GM19372 (cell line): Measurements from ENCODE around the gene ATP1B3.
"Not testable (repeated sequence)": the region's sequence is repeated elsewhere in the genome, so short reads cannot be mapped to it uniquely, and the experiment has no call there.

ENCODE experiments used
- ATAC-seq: cut with Tn5 transposase; IDR thresholded peaks from one replicate; pipeline ENCODE4 v1.9.1; 2021; ENCODE audit warnings: mild to moderate bottlenecking, low read depth, moderate library complexity; ENCODE audit not compliant: unreplicated experiment

The ATP1B3 gene

DNA sequence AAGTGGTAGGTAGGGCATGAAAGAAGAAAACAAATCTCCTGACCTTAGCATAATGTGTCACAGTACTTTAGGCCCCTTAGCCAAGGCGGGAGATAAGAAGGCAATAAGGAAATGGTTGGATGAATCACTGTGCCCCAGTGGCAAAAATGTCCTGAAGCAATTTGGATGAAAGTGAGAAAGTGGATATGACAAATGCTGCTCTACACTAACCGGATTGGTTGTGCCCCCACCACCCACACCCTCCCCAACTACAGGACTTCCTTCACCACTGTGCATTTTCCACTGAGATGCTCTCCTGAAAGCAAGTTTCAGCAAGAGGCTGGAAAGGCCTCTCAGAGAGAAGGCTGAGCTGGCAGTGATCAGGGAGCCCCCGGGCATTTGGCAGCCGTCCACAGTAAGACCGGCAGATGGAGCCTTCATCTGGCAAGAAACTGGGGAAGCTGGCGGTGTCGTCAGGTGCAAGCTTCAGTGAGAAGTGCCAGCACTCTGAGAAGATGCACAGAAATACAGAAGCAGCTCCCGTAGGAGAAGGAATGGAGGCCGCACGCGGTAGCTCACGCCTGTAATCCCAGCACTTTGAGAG is 63.8 kb downstream of the ATP1B3 start:
- no peak for ATAC-seq

- ATAC-seq, result no peak
Measured at GRCh38 chr3:141941093-141941492, 64.7 kb downstream of the ATP1B3 start.

- no peak for ATAC-seq
Measured at GRCh38 chr3:141942006-141942405, 65.6 kb downstream of the ATP1B3 start.

DNA sequence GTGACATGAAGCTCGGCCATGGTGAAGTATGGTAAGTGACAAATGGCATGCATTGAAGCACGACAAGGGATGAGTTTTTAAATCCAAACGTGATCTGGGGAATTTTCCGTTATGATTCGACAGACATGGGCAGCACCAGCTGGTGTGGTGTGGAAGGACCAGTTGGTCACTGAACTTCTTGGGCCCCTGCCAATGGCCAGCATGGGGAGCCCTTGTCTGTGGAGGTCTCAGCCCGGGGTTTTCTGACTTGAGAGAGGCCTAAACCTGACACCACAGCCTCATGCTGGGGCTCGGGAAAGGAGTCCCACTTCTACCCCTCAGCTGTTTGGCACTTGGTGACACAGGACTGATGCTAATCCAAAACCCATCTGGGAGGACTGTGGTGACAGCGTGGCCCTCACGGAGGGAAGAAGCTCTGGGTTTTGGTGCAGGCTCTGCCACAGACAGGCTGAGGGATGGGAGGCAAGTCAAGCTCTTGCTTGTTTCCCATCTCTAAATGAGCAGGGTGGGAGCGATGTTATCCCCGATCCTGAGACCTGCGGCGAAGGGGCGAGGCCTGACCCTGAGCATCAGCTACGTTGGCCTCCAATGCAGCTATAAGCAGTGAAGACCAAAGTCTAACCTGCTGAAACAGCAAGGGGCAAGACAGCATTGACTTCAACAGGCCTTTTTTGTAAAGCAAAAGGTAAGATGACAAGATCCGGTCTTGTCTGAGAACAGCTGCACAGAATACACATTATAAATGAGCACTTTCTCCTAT is 69.5 kb downstream of the ATP1B3 start:
- ATAC-seq, result no peak

DNA sequence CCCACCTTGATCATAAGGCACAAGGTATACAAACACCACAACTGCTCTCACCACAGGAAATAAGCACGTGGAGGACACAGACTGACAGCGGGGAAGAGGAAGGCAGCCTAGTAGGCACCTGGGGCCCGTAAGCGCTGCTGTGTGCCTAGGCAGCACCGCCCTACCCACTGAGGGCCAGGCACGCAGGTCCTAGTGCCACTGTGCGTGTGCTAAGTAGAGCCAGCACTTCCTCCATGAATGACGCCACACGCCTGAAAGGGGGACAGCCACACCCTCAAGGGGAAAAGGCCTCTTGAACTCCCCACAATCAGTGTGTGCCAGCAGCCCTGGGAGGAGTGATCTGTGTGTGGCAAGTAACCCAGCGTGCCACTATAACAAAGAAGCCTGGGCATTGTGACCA is 73.0 kb downstream of the ATP1B3 start:
- no peak for ATAC-seq

DNA sequence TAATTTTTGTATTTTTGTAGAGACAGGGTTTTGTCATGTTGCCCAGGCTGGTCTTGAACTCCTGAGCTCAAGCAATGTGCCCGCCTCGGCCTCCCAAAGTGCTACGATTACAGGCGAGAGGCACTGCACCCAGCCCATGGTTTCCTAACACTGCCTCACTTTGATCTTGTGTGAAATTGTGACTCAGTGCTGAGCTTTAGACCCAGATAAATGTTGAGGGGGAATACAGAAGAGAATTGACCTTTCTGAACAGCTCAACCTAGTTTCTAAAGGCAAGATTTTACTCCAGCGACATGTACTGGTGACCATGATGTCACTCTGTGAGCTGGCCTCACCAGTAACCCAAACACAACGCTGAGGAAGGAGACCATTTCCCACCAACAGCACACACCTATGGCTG is 73.5 kb downstream of the ATP1B3 start:
- ATAC-seq, result no peak

DNA sequence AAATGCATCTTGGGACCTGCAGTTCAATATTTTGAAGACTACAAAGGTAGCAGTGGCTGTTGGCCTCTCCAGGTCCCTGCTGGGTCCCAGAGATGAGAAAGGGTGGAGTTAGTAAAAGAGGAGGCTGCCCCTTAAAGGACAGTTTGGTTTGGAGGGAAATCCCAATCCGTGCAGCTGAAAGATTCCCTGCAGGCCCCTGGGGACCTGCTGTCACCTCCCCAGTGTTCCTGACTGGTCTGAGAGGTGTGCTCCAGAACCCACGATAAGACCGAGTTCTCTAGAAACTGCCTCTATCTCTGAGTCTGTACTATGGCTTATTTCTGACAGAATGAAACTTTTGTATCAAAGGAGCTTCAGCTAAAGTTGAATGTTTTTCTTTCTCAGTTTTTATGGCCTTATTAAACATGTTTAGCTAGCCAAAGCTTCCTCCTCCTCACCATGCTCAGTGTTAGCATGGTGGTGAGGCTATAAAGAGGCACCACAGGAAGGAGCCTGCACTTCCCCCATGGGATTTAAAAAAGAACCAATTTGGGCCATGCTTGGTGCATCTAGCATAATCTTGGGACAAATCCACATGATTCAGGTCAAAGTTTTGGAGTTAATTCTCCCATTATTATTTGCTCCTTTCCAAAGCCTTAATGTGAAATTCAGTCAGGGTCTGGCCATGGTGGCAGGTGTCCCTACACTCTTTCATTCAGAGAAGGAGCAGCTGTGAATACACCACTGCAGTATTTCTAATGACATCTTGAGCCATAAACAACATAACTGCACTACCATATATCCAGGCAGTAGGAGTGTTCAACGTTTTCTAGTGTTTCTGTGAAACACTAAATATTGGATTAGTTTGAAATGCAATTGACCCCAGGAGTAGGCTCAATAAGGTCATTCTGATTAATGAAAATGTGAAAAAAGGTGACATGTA is 74.4 kb downstream of the ATP1B3 start:
- no peak for ATAC-seq

DNA sequence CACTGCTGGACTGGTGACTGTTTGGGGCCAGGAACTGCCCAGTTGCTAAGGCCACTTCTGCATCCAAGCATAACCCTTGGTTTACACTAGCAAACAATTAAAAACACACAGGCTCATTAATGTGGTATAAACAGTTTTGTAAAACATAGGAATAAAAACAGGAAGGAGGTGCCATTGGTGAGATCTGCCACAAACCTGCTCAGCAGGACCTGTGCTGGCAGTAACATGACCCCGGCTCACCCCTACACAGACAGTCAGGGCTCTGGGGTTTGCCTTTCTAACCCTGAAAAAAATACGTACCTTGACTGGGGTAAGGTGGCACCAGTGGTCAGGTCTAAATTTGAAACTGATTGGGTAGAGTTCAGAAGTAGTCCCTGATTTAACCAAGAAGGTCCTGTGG is 76.2 kb downstream of the ATP1B3 start:
- ATAC-seq, result no peak

GRCh38 chr3:141955175-141955574 is 78.7 kb downstream of the ATP1B3 start:
- no peak for ATAC-seq

DNA sequence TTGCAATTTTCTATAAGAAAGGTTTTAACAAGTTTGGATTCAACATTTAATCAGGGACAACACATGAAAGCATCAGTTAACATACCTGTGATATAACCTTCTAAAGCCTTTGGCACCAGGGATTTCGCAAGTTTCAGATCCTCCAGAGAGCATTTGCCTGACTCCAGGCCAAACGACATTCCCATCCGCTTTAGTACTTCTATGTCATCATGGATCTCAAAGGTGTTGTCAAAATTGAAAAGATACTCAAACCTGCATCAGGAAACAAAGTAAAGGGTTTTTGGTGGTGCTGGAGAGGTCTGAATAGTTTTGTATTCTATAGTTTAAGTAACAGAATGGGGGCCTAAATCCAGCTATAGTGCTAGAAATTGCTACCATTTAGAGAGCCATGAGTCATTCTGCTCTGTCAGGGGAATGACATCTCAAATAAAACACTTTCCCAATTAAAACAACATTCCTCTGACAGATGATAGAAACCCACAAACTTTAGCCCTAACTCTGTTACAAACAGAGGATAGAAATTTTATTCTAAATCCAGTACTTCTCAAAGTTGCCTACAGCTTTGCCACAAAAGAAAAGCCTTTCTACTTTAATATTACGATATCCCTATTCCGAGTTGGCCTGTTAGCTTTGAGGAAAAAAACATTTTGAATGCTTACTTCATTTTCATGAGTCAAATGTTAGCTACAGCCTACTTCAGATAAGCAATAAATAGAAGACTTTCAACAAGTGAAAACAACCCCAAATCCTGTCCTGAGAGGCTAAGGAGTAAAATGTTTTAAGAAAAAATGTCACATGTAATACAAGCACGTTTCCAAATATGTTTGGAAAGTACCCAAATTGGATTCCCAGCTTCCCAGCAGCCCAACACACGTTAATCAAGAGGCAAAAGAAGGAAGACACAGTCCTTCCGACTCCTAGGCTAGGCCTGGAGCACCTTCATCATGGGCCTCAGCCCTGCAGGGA is 83.4 kb downstream of the ATP1B3 start:
- no peak for ATAC-seq

DNA sequence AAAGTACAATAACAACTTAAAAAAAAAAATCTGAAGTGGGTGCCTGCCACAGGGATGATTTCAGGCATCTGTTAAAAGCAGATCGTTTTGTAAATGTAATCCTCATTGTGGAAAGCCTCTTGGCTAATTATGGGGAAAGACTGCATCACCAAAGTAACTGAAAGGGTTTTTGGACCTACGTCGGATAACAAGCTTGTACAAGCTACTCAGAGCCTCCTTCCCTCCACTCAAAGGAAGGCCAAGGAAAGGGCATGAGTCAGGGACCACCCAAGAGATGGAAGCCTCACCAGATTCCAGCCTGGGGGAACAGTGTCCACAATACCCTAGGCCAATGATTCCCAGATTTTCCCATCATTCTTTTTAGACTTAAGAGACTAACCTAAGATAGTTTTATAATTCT is 84.3 kb downstream of the ATP1B3 start:
- ATAC-seq, result no peak

DNA sequence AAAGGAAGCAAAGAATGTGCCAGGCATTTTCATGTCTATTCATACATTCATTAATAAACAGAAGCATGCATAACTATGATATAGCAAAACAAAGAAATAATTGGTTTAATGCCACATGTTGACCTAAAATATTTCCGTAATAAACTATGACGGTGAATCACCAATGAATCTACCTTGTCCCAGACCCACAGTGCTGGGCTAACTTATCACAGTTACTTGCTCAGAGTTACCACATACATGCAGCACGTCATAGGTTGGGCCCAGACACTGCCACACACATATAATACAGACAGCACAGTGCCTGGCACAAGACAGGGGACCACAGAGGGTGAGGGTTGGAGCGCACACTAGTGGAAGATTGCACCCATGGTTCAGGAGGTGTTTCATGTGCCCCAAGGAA is 86.9 kb downstream of the ATP1B3 start:
- no peak for ATAC-seq

DNA sequence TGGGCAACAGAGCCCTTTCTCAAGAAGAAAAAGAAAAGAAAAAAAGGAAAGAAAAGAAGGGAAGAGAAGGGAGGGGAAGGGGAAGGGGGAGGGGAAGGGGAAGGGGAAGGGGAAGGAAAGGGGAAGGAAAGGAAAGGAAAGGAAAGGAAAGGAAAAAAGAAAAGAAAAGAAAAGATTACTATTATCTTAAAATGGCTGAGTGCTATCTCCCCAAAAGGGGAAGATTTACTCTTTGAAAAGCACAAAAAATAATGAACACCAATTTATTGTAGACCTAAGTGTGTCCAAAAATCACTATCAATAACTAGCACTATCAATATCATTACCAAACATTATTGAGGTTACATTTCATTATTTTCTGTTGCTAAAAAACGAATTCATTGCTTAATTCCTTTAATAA is 89.0 kb downstream of the ATP1B3 start:
- ATAC-seq, result no peak

DNA sequence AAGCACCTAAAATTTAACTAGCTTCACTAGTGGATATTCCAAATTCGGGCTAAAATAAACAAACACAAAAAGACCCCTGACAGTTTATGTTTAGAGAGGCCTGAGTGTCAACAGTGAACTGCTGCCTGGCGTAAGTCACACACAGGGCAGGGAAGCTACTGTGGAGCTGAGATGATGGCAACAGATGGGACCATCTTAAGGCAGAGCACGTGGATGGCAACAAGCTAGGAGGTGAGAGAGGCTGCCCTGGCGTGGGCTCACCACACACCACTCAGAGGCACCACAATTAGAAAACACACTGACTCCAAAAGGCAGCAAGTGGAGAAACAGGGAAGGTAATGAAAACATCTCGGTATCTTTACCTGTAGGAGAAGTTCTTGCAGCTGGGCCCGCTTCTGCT is 93.3 kb downstream of the ATP1B3 start:
- ATAC-seq, result no peak

GRCh38 chr3:141971571-141971970 is 95.1 kb downstream of the ATP1B3 start:
- ATAC-seq, result no peak

DNA sequence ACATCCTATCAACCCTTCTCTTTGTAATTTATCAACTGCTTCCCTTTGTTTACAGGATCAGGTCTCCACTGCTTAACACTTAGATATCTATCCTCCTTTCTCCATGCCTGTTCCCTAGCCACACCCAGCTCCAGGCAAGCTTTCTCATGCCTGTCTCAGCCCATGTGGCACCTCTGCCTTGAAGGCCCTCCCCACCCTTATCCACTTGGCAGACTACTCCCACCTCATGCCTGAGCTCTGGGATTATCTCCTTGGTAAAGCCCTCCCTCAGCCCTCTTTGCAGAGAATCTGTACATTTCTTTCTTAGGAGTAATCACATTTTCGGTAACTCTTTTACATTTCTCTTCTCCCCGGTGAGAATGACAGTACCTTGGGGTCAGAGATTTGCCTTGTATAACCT is 96.0 kb downstream of the ATP1B3 start:
- no peak for ATAC-seq

- ATAC-seq, result not testable (repeated sequence)
Measured at GRCh38 chr3:141974777-141975176, 98.3 kb downstream of the ATP1B3 start.
